Measurements from ENCODE around the gene TSHZ2. TPM values are rescaled to one million over a fixed set of nuclear protein-coding genes. Genes with fewer than 3 reads are reported as not detected.

Gene TSHZ2
- total RNA-seq, 2 experiments from 2014 or later, result 34.1 to 37.8 TPM

DNA sequence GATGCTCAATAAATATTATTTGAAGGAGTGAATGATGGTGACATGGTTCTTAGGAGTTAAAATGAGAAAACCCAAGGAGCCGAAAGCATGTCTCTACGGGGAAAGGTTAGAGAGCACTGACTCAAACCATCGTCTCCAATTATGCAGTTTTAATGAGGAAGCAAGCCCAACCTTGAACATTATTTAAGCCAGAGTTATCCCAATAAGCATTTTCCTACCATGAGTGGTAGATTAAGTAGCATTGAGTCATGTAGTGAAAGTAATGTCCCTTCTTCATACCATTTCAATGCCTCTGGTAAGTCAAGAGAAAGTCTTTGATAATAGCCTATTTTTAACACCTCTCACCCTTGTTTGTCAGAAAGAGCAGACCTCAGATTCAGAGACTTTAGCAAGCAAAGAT is 13.5 kb downstream of the TSHZ2 start:
- Mint-ChIP-seq H3K4me1 (ENCODE audit: low read depth) (peaks cover 55% of the 10 kb centered on the region), H3K27ac (peak overlapping the region; percentile 22), H3K4me3 (no peak overlapping the region), H3K27me3 (ENCODE audit: low read depth) (no peaks in the 10 kb centered on the region), H3K36me3 (ENCODE audit: low read depth) (peaks cover 33% of the 10 kb centered on the region), H3K9me3 (no peaks in the 10 kb centered on the region)
- CTCF ChIA-PET, result interaction anchor here (0.7 kb wide), 1 partner anchor 1260 kb away, joined by 3 read pairs; no protein-coding TSS in a partner anchor
- no peak for DNase-seq
- intact Hi-C loops (cut with micrococcal nuclease), result no loop called here

DNA sequence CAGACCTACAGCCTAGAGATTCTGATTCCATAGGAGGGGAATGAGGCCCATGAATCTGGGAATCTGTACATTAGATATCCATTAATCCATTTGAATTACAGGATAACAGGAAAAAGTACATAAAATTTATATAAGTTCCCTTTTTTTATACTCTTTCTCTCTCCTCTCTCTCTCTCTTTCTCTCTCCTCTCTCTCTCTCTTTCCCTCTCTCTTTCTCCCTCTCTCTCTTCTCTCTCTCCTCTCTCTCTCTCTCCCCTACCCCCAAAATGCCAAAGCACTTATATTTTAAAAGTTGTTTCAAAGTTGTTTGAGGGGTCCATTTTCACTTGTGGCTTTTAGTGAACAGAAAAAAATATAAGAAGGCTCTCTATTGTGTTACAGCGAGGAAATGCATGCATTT is 15.1 kb downstream of the TSHZ2 start:
- Mint-ChIP-seq H3K9me3 (no peaks in the 10 kb centered on the region), H3K4me1 (ENCODE audit: low read depth) (peaks cover 39% of the 10 kb centered on the region), H3K27ac (no peak overlapping the region), H3K36me3 (ENCODE audit: low read depth) (peaks cover 29% of the 10 kb centered on the region), H3K4me3 (no peak overlapping the region), H3K27me3 (ENCODE audit: low read depth) (no peaks in the 10 kb centered on the region)
- DNase-seq, result no peak
- intact Hi-C loops (cut with micrococcal nuclease), result no loop called here
- CTCF ChIA-PET, result interaction anchor here (0.7 kb wide), 1 partner anchor 35 kb away, joined by 3 read pairs; no protein-coding TSS in a partner anchor

DNA sequence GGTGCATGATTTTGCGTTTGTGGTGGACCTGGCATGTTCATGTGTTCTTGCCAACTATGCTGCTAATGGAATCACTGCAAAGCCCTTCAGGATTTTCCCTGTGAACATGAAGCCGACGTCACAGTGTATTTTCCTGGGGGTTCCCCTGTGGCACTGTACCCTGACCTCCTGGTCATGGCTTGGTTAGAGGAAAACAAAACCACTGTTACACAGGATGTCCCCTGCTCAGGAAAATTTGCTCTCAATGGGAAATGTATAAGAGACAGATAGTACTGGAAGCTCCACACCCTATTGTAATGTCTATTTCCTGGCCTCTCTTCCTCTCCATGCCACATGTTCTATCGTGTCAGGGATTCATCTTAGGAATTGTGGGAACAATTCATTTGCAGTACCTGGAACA is 19.7 kb downstream of the TSHZ2 start:
- Mint-ChIP-seq H3K9me3 (no peaks in the 10 kb centered on the region), H3K27ac (no peak overlapping the region), H3K36me3 (ENCODE audit: low read depth) (peaks cover 21% of the 10 kb centered on the region), H3K4me1 (ENCODE audit: low read depth) (peaks cover 47% of the 10 kb centered on the region), H3K27me3 (ENCODE audit: low read depth) (no peaks in the 10 kb centered on the region), H3K4me3 (no peak overlapping the region)
- CTCF ChIA-PET, result interaction anchor here (0.8 kb wide), 1 partner anchor 13 kb away, joined by 5 read pairs; no protein-coding TSS in a partner anchor
- no peak for DNase-seq
- intact Hi-C loops (cut with micrococcal nuclease), result loop anchor here (1.0 kb wide), 1 partner anchor 8 kb away; no protein-coding TSS in a partner anchor

DNA sequence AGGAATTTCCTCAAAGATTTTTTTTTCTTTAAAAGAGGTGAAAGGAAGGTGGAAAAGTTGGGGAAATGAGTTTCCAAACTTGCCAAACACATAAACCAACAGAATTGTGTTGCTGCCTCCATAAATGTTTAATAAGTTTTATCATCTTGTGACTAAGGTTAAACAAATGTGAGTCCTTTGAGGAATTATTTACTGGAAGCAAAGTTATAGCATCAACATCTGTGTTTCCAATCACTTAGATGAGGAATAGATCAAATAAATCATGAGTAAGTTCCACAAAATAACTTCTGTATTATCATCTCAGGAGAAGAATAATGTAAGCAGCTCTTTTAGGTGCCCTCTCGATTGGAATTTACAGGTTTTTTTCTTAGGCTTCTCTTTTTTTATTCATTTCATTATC is 20.5 kb downstream of the TSHZ2 start:
- CTCF ChIA-PET, result no interaction called here

DNA sequence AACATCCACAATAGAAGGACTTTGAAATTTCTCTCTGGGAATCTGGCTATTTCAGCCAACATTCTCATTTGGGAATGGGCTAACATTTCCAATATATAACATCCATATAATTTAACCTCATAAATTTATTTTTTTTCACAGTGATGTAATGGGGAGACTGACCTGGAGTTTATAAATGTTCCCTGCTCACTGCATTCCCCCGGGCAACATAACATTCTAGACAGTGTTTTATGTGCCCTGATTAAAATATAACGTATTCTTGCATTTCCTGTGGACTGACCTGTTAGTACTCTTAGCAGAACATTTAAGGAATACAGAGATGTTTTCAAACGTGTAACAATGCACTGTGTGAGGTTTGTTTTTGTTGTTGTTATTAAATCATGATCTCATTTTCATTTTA is 20.9 kb downstream of the TSHZ2 start:
- peaks cover 17% of the 10 kb centered on the region for H3K36me3 Mint-ChIP-seq (ENCODE audit: low read depth)
- DNase-seq, result no peak
- no peaks in the 10 kb centered on the region for H3K27me3 Mint-ChIP-seq (ENCODE audit: low read depth)
- H3K4me3 Mint-ChIP-seq, result no peak overlapping the region
- intact Hi-C loops (cut with micrococcal nuclease), result no loop called here
- peaks cover 53% of the 10 kb centered on the region for H3K4me1 Mint-ChIP-seq (ENCODE audit: low read depth)
- peak overlapping the region; percentile 87 for H3K27ac Mint-ChIP-seq
- no peaks in the 10 kb centered on the region for H3K9me3 Mint-ChIP-seq
- CTCF ChIA-PET, result interaction anchor here (1.2 kb wide), 1 partner anchor 9 kb away, joined by 3 read pairs; no protein-coding TSS in a partner anchor

More for the DNA sequence above, 20.5 kb downstream of the TSHZ2 start:
- Mint-ChIP-seq H3K36me3 (ENCODE audit: low read depth) (peaks cover 20% of the 10 kb centered on the region), H3K9me3 (no peaks in the 10 kb centered on the region), H3K27ac (peak overlapping the region; percentile 48), H3K4me3 (no peak overlapping the region), H3K27me3 (ENCODE audit: low read depth) (no peaks in the 10 kb centered on the region), H3K4me1 (ENCODE audit: low read depth) (peaks cover 51% of the 10 kb centered on the region)
- intact Hi-C loops (cut with micrococcal nuclease), result loop anchor here (1.0 kb wide), 1 partner anchor 8 kb away; no protein-coding TSS in a partner anchor
- no peak for DNase-seq

DNA sequence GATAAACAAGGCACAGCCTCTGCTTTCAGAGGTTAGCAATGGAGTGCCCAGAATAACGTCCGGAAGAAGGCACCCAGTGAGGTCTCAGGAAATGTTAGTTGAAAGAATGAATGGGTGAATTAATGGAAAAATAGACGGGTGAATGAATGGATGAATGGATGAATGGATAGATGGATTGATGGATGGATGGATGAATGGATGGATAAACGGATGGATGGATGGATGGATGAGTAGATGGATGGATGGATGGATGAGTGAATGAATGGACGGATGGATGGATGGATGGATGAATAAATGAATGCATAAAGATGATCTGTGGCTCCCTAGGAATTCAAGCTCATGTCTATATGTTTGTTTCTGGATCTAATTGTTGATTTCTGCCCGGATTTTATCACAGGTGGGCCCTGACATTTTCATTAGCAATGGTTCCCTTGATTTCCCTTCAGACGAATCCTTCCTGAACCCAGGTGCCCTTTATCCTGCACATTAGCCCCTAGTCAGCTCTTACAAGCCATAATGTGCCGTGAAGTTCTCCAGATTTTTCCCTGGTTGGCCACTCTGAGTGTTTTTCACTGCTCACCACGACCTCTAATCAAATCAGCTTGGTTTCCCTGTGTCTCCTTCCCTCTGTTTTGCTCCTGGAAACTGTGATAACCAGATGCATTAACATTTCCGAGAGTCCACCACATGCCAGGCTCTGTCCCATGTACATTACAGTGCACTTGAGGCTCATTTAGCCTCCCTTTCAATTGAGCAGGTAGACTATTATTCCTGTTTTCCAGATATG is 22.2 kb downstream of the TSHZ2 start:
- peaks cover 25% of the 10 kb centered on the region for H3K36me3 Mint-ChIP-seq (ENCODE audit: low read depth)
- H3K27me3 Mint-ChIP-seq (ENCODE audit: low read depth), result no peaks in the 10 kb centered on the region
- CTCF ChIA-PET, result interaction anchor here (0.9 to 1.2 kb wide), 2 partner anchors 10 to 11 kb away, joined by 3 read pairs; no protein-coding TSS in a partner anchor
- H3K9me3 Mint-ChIP-seq, result no peaks in the 10 kb centered on the region
- peaks cover 61% of the 10 kb centered on the region for H3K4me1 Mint-ChIP-seq (ENCODE audit: low read depth)
- no peak overlapping the region for H3K4me3 Mint-ChIP-seq
- H3K27ac Mint-ChIP-seq, result peak overlapping the region; percentile 87
- DNase-seq, result no peak
- intact Hi-C loops (cut with micrococcal nuclease), result no loop called here

DNA sequence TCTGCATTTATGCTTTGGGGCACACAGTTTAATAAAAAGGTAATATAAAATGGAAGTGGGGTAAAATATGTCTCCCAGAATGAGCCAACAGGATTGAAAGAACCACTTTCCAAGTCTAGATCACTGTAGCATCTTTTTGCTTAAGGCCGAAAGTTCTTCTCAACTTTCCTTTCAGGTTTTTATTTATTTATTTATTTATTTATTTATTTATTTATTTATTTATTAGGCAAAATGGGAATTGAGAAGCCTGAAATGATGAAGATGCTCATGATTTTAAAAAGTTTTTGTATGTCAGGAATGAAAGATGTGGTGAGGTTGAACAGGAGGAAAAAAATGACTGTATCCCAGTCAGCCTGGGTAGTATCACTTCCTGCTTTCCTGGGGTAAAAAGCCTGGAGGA is 24.0 kb downstream of the TSHZ2 start:
- Mint-ChIP-seq H3K36me3 (ENCODE audit: low read depth) (peaks cover 29% of the 10 kb centered on the region), H3K9me3 (no peaks in the 10 kb centered on the region), H3K4me1 (ENCODE audit: low read depth) (peaks cover 78% of the 10 kb centered on the region), H3K4me3 (no peak overlapping the region), H3K27ac (no peak overlapping the region), H3K27me3 (ENCODE audit: low read depth) (no peaks in the 10 kb centered on the region)
- CTCF ChIA-PET, result no interaction called here
- intact Hi-C loops (cut with micrococcal nuclease), result no loop called here
- no peak for DNase-seq

DNA sequence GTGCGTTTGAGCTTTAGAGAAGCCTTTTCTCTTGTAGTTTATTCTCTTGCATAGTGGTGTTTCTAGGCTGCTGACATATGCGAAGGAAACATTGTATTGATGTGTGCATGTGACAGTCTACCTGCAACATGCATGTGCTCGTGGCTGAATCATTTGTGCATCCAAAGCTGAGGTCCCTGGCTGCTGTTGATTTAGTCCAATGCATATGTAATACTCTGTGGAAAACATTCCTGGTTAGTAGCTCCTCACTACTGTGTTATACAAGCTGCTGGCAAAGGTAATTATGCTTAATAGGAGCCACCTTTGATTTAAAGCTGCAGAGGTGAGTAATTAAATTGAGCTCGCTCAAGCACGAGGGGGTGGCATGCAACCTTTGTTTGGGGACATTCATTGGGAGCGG is 24.5 kb downstream of the TSHZ2 start:
- Mint-ChIP-seq H3K27ac (no peak overlapping the region), H3K4me1 (ENCODE audit: low read depth) (peaks cover 82% of the 10 kb centered on the region), H3K27me3 (ENCODE audit: low read depth) (no peaks in the 10 kb centered on the region), H3K9me3 (no peaks in the 10 kb centered on the region), H3K36me3 (ENCODE audit: low read depth) (peaks cover 29% of the 10 kb centered on the region), H3K4me3 (no peak overlapping the region)
- intact Hi-C loops (cut with micrococcal nuclease), result no loop called here
- CTCF ChIA-PET, result interaction anchor here (2.0 kb wide), 1 partner anchor 14 kb away, joined by 7 read pairs; no protein-coding TSS in a partner anchor
- DNase-seq, result no peak

DNA sequence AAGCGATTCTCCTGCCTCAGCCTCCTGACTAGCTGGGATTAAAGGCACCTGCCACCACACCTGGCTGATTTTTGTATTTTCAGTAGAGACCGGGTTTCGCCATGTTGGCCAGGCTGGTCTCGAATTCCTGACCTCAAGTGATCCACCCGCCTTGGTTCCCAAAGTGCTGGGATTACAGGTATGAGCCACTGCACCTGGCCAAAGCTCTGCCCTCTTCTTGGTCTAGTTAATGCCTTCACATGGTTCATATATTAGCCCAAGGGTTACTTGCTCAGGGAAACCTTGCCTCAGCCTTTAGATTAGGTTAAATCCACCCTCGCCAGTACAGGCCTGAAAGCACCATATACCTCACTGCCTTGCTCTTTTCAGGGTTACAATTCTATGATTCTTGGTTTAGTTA is 26.1 kb downstream of the TSHZ2 start:
- H3K4me1 Mint-ChIP-seq (ENCODE audit: low read depth), result peaks cover 89% of the 10 kb centered on the region
- no peaks in the 10 kb centered on the region for H3K9me3 Mint-ChIP-seq
- H3K27me3 Mint-ChIP-seq (ENCODE audit: low read depth), result no peaks in the 10 kb centered on the region
- peak overlapping the region; percentile 75 for H3K27ac Mint-ChIP-seq
- no peak for DNase-seq
- no peak overlapping the region for H3K4me3 Mint-ChIP-seq
- CTCF ChIA-PET, result interaction anchor here (2.0 kb wide), 1 partner anchor 15 kb away, joined by 7 read pairs; no protein-coding TSS in a partner anchor
- intact Hi-C loops (cut with micrococcal nuclease), result no loop called here
- peaks cover 31% of the 10 kb centered on the region for H3K36me3 Mint-ChIP-seq (ENCODE audit: low read depth)

DNA sequence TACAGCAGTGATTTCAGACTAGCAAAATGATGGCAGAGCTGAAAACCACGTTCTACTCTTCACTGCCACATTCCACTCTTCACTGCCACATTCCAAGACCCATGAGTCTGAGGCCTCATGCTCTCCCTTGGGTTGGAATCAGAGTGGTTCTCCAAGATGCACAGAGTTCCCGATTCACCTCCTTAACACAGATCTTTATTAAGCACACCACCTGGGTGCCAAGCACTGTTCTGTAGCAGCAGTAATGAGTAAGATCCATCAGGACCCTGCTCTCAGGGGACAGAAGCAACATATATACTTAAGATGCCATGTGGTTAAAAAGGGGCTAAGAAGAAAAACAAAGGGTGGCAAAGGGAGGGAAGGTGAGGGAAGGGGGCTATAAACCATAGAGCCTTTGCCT is 26.9 kb downstream of the TSHZ2 start:
- CTCF ChIA-PET, result interaction anchor here (0.8 kb wide), 1 partner anchor 23 kb away, joined by 3 read pairs; no protein-coding TSS in a partner anchor
- H3K27ac Mint-ChIP-seq, result peak overlapping the region; percentile 99
- H3K9me3 Mint-ChIP-seq, result no peaks in the 10 kb centered on the region

DNA sequence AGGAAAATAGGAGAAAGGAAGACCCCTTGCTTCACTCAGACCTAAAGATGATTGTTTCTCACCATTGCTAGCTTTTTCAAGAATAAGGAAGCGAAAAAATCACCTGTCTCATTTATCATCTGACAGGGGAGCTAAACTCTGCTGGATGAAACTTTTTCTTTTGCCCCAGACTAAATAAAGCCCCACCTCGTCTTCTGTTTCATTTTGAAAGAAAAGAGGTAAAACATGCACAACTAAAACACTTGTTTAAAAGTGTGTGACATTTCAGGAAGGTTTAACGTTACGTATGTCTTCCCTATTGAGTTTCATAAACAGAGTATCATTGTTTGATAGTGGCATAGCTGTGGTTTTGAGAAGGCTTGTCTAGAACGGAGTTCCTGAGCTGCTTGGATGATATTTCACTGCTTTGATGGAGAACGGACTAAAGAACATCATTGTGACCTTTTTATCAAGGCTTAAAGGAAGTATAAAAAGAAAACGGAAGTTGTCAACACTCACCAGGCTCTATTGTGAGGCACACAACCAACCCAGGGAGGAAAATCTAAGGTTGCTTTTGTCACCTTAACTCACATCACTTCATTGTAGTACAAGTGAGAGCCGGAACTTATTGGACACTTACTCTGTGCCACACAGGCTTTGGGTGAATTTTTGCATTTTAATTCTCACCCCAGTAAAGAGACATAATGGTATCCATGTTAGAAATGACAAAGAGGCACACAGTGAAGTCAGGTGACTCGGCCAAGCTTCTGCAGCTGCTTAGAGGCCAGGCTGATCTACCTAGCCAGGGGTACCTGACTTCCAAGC is 29.5 kb downstream of the TSHZ2 start:
- Mint-ChIP-seq H3K9me3 (no peaks in the 10 kb centered on the region), H3K4me1 (ENCODE audit: low read depth) (peaks cover 88% of the 10 kb centered on the region), H3K27ac (peak overlapping the region; percentile 99), H3K4me3 (peak overlapping the region; percentile 71), H3K36me3 (ENCODE audit: low read depth) (peaks cover 26% of the 10 kb centered on the region), H3K27me3 (ENCODE audit: low read depth) (no peaks in the 10 kb centered on the region)
- DNase-seq, result peak; percentile 60
- CTCF ChIA-PET, result interaction anchor here (0.9 to 2.1 kb wide), 4 partner anchors 20 to 1212 kb away, joined by 4 to 7 read pairs (median 5); no protein-coding TSS in a partner anchor
- intact Hi-C loops (cut with micrococcal nuclease), result loop anchor here (1.0 to 2.0 kb wide), 8 partner anchors 21 to 598 kb away; no protein-coding TSS in a partner anchor

More for the DNA sequence above, 26.9 kb downstream of the TSHZ2 start:
- Mint-ChIP-seq H3K27me3 (ENCODE audit: low read depth) (no peaks in the 10 kb centered on the region), H3K36me3 (ENCODE audit: low read depth) (peaks cover 30% of the 10 kb centered on the region), H3K4me3 (no peak overlapping the region), H3K4me1 (ENCODE audit: low read depth) (peaks cover 89% of the 10 kb centered on the region)
- intact Hi-C loops (cut with micrococcal nuclease), result no loop called here
- DNase-seq, result no peak

DNA sequence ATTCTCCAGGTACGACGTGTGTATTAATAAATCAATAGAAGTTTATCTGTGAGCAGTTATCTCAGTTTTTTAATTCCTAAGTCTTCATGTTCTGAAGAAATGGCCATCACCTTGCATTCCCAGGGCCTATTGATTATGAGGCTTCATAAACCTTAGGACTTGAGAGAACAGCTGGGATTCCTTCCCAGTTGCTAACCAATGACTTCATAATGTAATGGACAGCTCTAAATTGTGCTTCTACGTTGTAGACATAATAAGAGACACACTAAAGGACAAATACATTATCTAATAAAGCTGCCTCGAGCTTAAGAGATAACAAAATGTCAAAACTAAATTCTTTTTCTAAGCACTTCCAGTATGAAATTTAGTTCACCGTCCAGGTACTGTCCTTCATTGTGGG is 30.6 kb downstream of the TSHZ2 start:
- CTCF ChIA-PET, result interaction anchor here (0.9 to 1.7 kb wide), 2 partner anchors 146 to 213 kb away, joined by 4 read pairs; no protein-coding TSS in a partner anchor
- Mint-ChIP-seq H3K9me3 (no peaks in the 10 kb centered on the region), H3K4me3 (peak overlapping the region; percentile 25), H3K36me3 (ENCODE audit: low read depth) (peaks cover 30% of the 10 kb centered on the region), H3K27ac (peak overlapping the region; percentile 99), H3K27me3 (ENCODE audit: low read depth) (no peaks in the 10 kb centered on the region), H3K4me1 (ENCODE audit: low read depth) (peaks cover 87% of the 10 kb centered on the region)
- intact Hi-C loops (cut with micrococcal nuclease), result no loop called here
- DNase-seq, result no peak

Measured in activated naive CD4-positive, alpha-beta T cell treated with anti-CD3 and anti-CD28 coated beads for 36 hours (primary cell).